ENCODE measurements around the gene SEMA3C. TPM values are rescaled to one million over a fixed set of nuclear protein-coding genes. Genes with fewer than 3 reads are reported as not detected.

Gene SEMA3C
- total RNA-seq, 2 donors from 2014 or later: not detected

GRCh38 chr7:80830584-80831285, 88.1 kb downstream of the SEMA3C start:
- Mint-ChIP-seq H3K36me3 (ENCODE audit: insufficient read depth in 2 of 2) (no peaks in the 10 kb centered on the region), H3K27ac (no peak overlapping the region), H3K9me3 (peaks cover 0 to 3% of the 10 kb centered on the region in 2 donors), H3K4me3 (no peak overlapping the region), H3K4me1 (ENCODE audit: low read depth) (no peaks in the 10 kb centered on the region), H3K27me3 (ENCODE audit: low read depth) (no peaks in the 10 kb centered on the region)
- ATAC-seq (replicated peaks in 1 of 2) (no peak), DNase-seq (no peak)

- ATAC-seq (replicated peaks in 1 of 2) (no peak), DNase-seq (no peak)
- Mint-ChIP-seq H3K27ac (no peak overlapping the region), H3K4me3 (no peak overlapping the region), H3K9me3 (peaks cover 0 to 3% of the 10 kb centered on the region in 2 donors), H3K36me3 (ENCODE audit: insufficient read depth in 2 of 2) (no peaks in the 10 kb centered on the region), H3K27me3 (ENCODE audit: low read depth) (no peaks in the 10 kb centered on the region), H3K4me1 (ENCODE audit: low read depth) (no peaks in the 10 kb centered on the region)
Observed at GRCh38 chr7:80830010-80830409, 88.8 kb downstream of the SEMA3C start.

- peaks cover 0 to 3% of the 10 kb centered on the region in 2 donors for H3K9me3 Mint-ChIP-seq
- H3K27ac Mint-ChIP-seq: no peak overlapping the region
- ATAC-seq (replicated peaks in 1 of 2) (no peak), DNase-seq (no peak)
- no peak overlapping the region for H3K4me3 Mint-ChIP-seq
- no peaks in the 10 kb centered on the region for H3K36me3 Mint-ChIP-seq (ENCODE audit: insufficient read depth in 2 of 2)
- H3K27me3 Mint-ChIP-seq (ENCODE audit: low read depth): no peaks in the 10 kb centered on the region
- no peaks in the 10 kb centered on the region for H3K4me1 Mint-ChIP-seq (ENCODE audit: low read depth)
Observed at GRCh38 chr7:80829527-80829926, 89.3 kb downstream of the SEMA3C start.

- H3K4me1 Mint-ChIP-seq (ENCODE audit: low read depth): no peaks in the 10 kb centered on the region
- no peak overlapping the region for H3K27ac Mint-ChIP-seq
- no peak overlapping the region for H3K4me3 Mint-ChIP-seq
- DNase-seq: no peak
- peaks cover 0 to 3% of the 10 kb centered on the region in 2 donors for H3K9me3 Mint-ChIP-seq
- H3K27me3 Mint-ChIP-seq (ENCODE audit: low read depth): no peaks in the 10 kb centered on the region
- no peaks in the 10 kb centered on the region for H3K36me3 Mint-ChIP-seq (ENCODE audit: insufficient read depth in 2 of 2)
- no peak for ATAC-seq (replicated peaks in 1 of 2)
Observed at GRCh38 chr7:80827239-80827633, 91.6 kb downstream of the SEMA3C start.

- DNase-seq: no peak
- H3K27me3 Mint-ChIP-seq (ENCODE audit: low read depth): no peaks in the 10 kb centered on the region
- H3K36me3 Mint-ChIP-seq (ENCODE audit: insufficient read depth in 2 of 2): no peaks in the 10 kb centered on the region
- H3K4me3 Mint-ChIP-seq: no peak overlapping the region
- H3K27ac Mint-ChIP-seq: no peak overlapping the region
- no peak for ATAC-seq (replicated peaks in 1 of 2)
- H3K4me1 Mint-ChIP-seq (ENCODE audit: low read depth): no peaks in the 10 kb centered on the region
- peaks cover 0 to 3% of the 10 kb centered on the region in 2 donors for H3K9me3 Mint-ChIP-seq
Observed at GRCh38 chr7:80826520-80827238, 92.2 kb downstream of the SEMA3C start.

DNA sequence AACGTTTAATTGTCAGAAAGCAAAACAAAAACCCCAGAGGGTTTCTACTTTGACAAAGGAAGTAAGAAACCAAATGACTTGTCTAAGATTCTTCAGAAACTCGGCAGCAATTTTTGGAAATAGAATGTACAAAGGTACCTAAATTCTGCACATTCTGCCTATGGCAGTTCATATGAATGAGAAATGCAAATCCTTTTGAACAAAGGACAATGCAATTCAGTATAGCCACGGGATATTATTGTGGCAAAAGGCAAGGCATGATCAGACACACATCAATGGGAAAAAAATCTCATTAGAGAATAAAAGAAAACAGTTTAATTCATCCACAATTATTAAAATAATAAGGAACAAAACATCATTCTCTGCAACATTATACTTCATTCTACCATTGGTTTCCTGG, 93.4 kb downstream of the SEMA3C start:
- no peaks in the 10 kb centered on the region for H3K4me1 Mint-ChIP-seq (ENCODE audit: low read depth)
- DNase-seq (no peak), ATAC-seq (replicated peaks in 1 of 2) (no peak)
- H3K4me3 Mint-ChIP-seq: no peak overlapping the region
- no peaks in the 10 kb centered on the region for H3K27me3 Mint-ChIP-seq (ENCODE audit: low read depth)
- no peaks in the 10 kb centered on the region for H3K36me3 Mint-ChIP-seq (ENCODE audit: insufficient read depth in 2 of 2)
- peaks cover 0 to 1% of the 10 kb centered on the region in 2 donors for H3K9me3 Mint-ChIP-seq
- no peak overlapping the region for H3K27ac Mint-ChIP-seq

DNA sequence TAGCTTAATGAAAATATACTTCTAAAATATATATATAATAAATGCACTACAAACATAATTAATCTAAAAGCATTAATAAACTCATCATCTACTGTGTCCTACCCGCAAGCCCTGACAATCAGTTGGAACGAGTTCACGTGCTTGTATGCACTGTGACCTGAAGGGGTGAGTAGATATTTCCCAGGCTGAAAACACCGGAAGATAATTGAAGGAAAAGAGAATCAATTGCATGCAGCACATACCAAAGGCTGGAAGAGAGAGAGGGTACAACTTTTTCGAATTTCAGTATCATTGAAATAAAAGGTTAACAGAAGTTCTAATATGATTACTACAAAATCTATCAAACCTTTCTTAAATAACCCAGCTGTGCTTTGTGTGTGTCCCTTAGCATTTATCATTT, 94.6 kb downstream of the SEMA3C start:
- no peak overlapping the region for H3K4me3 Mint-ChIP-seq
- ATAC-seq (replicated peaks in 1 of 2) (no peak), DNase-seq (no peak)
- H3K9me3 Mint-ChIP-seq: peaks cover 0 to 1% of the 10 kb centered on the region in 2 donors
- H3K27ac Mint-ChIP-seq: no peak overlapping the region
- no peaks in the 10 kb centered on the region for H3K36me3 Mint-ChIP-seq (ENCODE audit: insufficient read depth in 2 of 2)
- no peaks in the 10 kb centered on the region for H3K4me1 Mint-ChIP-seq (ENCODE audit: low read depth)
- H3K27me3 Mint-ChIP-seq (ENCODE audit: low read depth): no peaks in the 10 kb centered on the region

DNA sequence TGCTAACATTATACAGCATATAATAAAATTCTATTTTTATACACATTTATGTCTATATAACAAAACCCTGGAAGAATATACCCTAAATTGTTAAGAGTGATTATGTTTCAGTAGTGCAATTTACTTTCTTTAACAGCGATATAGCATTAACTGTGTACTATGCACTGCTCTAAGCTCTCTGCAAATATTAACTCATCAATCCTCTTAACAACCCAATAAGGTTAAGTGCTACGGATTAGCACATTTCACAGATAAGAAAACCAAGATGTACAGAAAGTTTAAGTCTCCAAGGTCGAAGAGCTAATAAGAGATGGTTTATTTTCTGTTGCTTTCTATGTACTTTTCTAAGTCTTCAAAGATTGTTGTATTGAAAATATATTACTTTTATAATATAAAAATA, 95.8 kb downstream of the SEMA3C start:
- Mint-ChIP-seq H3K9me3 (peaks cover 0 to 1% of the 10 kb centered on the region in 2 donors), H3K27me3 (ENCODE audit: low read depth) (no peaks in the 10 kb centered on the region), H3K36me3 (ENCODE audit: insufficient read depth in 2 of 2) (no peaks in the 10 kb centered on the region), H3K4me3 (no peak overlapping the region), H3K27ac (no peak overlapping the region), H3K4me1 (ENCODE audit: low read depth) (no peaks in the 10 kb centered on the region)
- DNase-seq: no peak
- no peak for ATAC-seq (replicated peaks in 1 of 2)

- Mint-ChIP-seq H3K27ac (no peak overlapping the region), H3K4me3 (no peak overlapping the region), H3K4me1 (ENCODE audit: low read depth) (no peaks in the 10 kb centered on the region), H3K27me3 (ENCODE audit: low read depth) (no peaks in the 10 kb centered on the region), H3K36me3 (ENCODE audit: insufficient read depth in 2 of 2) (no peaks in the 10 kb centered on the region), H3K9me3 (peaks cover 0 to 1% of the 10 kb centered on the region in 2 donors)
- DNase-seq (no peak), ATAC-seq (replicated peaks in 1 of 2) (no peak)
Observed at GRCh38 chr7:80821771-80822319, 97.0 kb downstream of the SEMA3C start.

GRCh38 chr7:80819503-80819902, 99.3 kb downstream of the SEMA3C start:
- H3K4me3 Mint-ChIP-seq: no peak overlapping the region
- no peak overlapping the region for H3K27ac Mint-ChIP-seq
- ATAC-seq (replicated peaks in 1 of 2) (no peak), DNase-seq (no peak)
- no peaks in the 10 kb centered on the region for H3K27me3 Mint-ChIP-seq (ENCODE audit: low read depth)
- H3K9me3 Mint-ChIP-seq: peaks cover 2 to 6% of the 10 kb centered on the region in 2 donors
- H3K36me3 Mint-ChIP-seq (ENCODE audit: insufficient read depth in 2 of 2): peaks cover 0 to 2% of the 10 kb centered on the region in 2 donors
- H3K4me1 Mint-ChIP-seq (ENCODE audit: low read depth): no peaks in the 10 kb centered on the region

DNA sequence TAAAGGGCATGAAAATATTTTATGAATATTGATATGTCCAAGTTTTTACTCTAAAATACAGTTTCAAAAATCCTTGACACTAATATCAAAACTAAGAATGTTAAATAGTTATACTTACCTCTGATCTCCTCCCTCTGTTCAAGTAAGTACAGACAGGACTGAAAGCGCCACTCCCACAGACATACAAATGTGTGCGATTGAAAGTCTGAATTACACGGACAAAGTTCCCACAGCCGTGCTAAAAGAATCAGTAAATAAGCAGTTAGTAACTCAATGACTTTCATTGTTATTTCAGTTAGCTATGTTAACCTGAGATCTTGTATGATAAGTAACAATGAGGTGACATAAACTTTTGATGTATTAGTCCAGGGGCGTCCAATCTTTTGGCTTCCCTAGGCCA, 100.7 kb downstream of the SEMA3C start:
- no peak for ATAC-seq (replicated peaks in 1 of 2)
- Mint-ChIP-seq H3K9me3 (peaks cover 5 to 11% of the 10 kb centered on the region in 2 donors), H3K4me1 (ENCODE audit: low read depth) (no peaks in the 10 kb centered on the region), H3K36me3 (ENCODE audit: insufficient read depth in 2 of 2) (peaks cover 0 to 2% of the 10 kb centered on the region in 2 donors), H3K4me3 (no peak overlapping the region), H3K27ac (no peak overlapping the region), H3K27me3 (ENCODE audit: low read depth) (no peaks in the 10 kb centered on the region)
- DNase-seq: no peak

- H3K36me3 Mint-ChIP-seq (ENCODE audit: insufficient read depth in 2 of 2): peaks cover 0 to 2% of the 10 kb centered on the region in 2 donors
- no peaks in the 10 kb centered on the region for H3K27me3 Mint-ChIP-seq (ENCODE audit: low read depth)
- DNase-seq: no peak
- H3K4me3 Mint-ChIP-seq: no peak overlapping the region
- H3K4me1 Mint-ChIP-seq (ENCODE audit: low read depth): no peaks in the 10 kb centered on the region
- no peak overlapping the region for H3K27ac Mint-ChIP-seq
- ATAC-seq (replicated peaks in 1 of 2): no peak
- H3K9me3 Mint-ChIP-seq: peaks cover 5 to 13% of the 10 kb centered on the region in 2 donors
Observed at GRCh38 chr7:80816806-80817205, 102.0 kb downstream of the SEMA3C start.

DNA sequence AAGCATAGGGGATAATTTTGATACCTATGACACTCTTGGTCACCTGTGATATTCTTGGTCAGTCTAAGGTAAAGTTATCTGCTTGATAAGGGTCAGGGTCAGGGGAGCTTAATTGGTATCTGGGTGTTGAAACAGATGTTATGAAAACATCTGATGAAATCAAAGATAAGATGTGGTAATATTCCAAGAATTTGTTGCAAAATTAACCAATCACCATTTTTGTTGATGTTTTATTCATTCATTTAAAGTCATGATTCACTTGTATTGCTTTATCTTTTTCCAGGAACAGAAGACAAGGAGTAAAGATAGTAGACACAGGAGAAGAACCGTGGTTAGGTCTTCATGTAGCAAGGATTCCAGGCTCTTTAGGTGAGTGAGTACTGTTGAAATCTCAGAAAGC, 103.1 kb downstream of the SEMA3C start:
- H3K4me3 Mint-ChIP-seq: no peak overlapping the region
- no peaks in the 10 kb centered on the region for H3K4me1 Mint-ChIP-seq (ENCODE audit: low read depth)
- DNase-seq (no peak), ATAC-seq (replicated peaks in 1 of 2) (no peak)
- H3K9me3 Mint-ChIP-seq: peaks cover 5 to 13% of the 10 kb centered on the region in 2 donors
- H3K27ac Mint-ChIP-seq: no peak overlapping the region
- no peaks in the 10 kb centered on the region for H3K27me3 Mint-ChIP-seq (ENCODE audit: low read depth)
- peaks cover 0 to 2% of the 10 kb centered on the region in 2 donors for H3K36me3 Mint-ChIP-seq (ENCODE audit: insufficient read depth in 2 of 2)

Data from activated T-cell treated with anti-CD3 and anti-CD28 coated beads, Interleukin-2, amount 50 U/mL, for 72 hours (primary cell).